ENCODE measurements around the gene NMRK1. TPM values are rescaled to one million over a fixed set of nuclear protein-coding genes. Genes with fewer than 3 reads are reported as not detected.

The NMRK1 gene
- polyA plus RNA-seq, 1 of the 3 experiments (the other 2 are of a cell fraction) = 8.4 TPM

DNA sequence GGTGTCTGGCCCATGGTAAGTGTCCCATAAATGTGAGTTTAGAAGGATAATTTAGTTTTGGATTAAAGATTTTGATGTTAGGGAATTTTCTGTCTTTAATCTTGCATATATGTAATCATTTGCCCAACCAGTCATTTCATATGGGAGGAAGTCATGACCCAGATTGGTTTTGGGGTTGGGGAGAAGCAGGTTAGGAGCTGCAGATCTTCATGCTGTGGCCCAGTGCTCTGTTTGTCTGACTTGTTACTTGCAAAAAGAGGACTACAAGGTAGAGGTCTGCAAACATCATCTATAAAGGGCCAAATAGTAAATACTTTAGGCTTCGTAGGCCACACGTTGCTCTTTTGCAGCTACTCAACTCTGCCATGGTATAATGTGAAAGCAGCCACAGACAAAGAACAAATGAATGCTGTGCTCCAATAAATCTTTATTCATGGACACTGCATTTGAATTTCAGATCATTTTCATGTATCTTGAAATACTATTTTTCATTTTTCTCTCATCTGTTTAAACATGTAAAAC, 17.1 kb upstream of the NMRK1 start:
- 57% methylated on average over 2 of the region's 2 CpGs for WGBS (ENCODE audit: low lambda C conversion rate)
- H3K9me3 ChIP-seq = no peaks in the 10 kb centered on the region
- DNase-seq = no peak
- no peaks in the 10 kb centered on the region for H3K9me2 ChIP-seq
- H3K4me1 ChIP-seq (ENCODE audit: control insufficient read depth in 1 of 2, insufficient read depth in 2 of 2, low read depth in 1 of 2, low read length in 1 of 2) = no peaks in the 10 kb centered on the region; a peak in 1 of 4 replicates
- H3K4me2 ChIP-seq = no peak overlapping the region
- no peak overlapping the region for H3K9ac ChIP-seq
- no peak overlapping the region for H2AFZ ChIP-seq (ENCODE audit: low read depth)
- peaks cover 10% of the 10 kb centered on the region for H3F3A ChIP-seq (replicated peaks; ENCODE audit: insufficient read depth)
- peaks cover 44% of the 10 kb centered on the region for H3K79me2 ChIP-seq (ENCODE audit: insufficient read depth)
- no peak overlapping the region for H3K27ac ChIP-seq (ENCODE audit: low read depth in 2 of 2, low read length in 1 of 2)
- peaks cover 0 to 5% of the 10 kb centered on the region in 2 experiments for H3K36me3 ChIP-seq (replicated peaks in 1 of 2; ENCODE audit: control insufficient read depth in 1 of 2, insufficient read depth in 2 of 2, low read length in 1 of 2)
- TF ChIP-seq TEAD4 (IDR thresholded peaks at IDR 0.05; ENCODE audit: borderline replicate concordance, insufficient read depth) (no peak), NFIC (IDR thresholded peaks at IDR 0.05; ENCODE audit: borderline replicate concordance) (no peak), EZH2phosphoT487 (IDR thresholded peaks at IDR 0.05; ENCODE audit: borderline replicate concordance, low read depth) (no peak), FOSL2 (IDR thresholded peaks at IDR 0.05; ENCODE audit: borderline replicate concordance, low read depth) (no peak), CTCF (IDR thresholded peaks at IDR 0.05) (no peak), USF1 (IDR thresholded peaks at IDR 0.05; ENCODE audit: borderline replicate concordance, low read depth) (no peak), IRF3 (IDR thresholded peaks at IDR 0.05; ENCODE audit: low read depth, low read length) (no peak), MXI1 (IDR thresholded peaks at IDR 0.05; ENCODE audit: low read depth, low read length) (no peak), RFX5 (IDR thresholded peaks at IDR 0.05; ENCODE audit: low read length) (no peak)
- TF ChIP-seq, protein P1, sequence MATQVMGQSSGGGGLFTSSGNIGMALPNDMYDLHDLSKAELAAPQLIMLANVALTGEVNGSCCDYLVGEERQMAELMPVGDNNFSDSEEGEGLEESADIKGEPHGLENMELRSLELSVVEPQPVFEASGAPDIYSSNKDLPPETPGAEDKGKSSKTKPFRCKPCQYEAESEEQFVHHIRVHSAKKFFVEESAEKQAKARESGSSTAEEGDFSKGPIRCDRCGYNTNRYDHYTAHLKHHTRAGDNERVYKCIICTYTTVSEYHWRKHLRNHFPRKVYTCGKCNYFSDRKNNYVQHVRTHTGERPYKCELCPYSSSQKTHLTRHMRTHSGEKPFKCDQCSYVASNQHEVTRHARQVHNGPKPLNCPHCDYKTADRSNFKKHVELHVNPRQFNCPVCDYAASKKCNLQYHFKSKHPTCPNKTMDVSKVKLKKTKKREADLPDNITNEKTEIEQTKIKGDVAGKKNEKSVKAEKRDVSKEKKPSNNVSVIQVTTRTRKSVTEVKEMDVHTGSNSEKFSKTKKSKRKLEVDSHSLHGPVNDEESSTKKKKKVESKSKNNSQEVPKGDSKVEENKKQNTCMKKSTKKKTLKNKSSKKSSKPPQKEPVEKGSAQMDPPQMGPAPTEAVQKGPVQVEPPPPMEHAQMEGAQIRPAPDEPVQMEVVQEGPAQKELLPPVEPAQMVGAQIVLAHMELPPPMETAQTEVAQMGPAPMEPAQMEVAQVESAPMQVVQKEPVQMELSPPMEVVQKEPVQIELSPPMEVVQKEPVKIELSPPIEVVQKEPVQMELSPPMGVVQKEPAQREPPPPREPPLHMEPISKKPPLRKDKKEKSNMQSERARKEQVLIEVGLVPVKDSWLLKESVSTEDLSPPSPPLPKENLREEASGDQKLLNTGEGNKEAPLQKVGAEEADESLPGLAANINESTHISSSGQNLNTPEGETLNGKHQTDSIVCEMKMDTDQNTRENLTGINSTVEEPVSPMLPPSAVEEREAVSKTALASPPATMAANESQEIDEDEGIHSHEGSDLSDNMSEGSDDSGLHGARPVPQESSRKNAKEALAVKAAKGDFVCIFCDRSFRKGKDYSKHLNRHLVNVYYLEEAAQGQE (IDR thresholded peaks at IDR 0.05; ENCODE audit: low read depth, low read length) = no peak
- no peak overlapping the region for H3K4me3 ChIP-seq (ENCODE audit: low read depth in 2 of 2, low read length in 1 of 2)
- H3K27me3 ChIP-seq (ENCODE audit: insufficient read depth) = no peaks in the 10 kb centered on the region
- no peaks in the 10 kb centered on the region for H4K20me1 ChIP-seq (ENCODE audit: insufficient read depth)
- ChIA-PET CTCF (no interaction called here), POLR2A (no interaction called here)
